ENCODE data around the gene KPNB1.

GRCh38 chr17:47636273-47637030, 13.3 kb upstream of the KPNB1 start:
- TF ChIP-seq L3MBTL2 (conservative IDR thresholded peaks at IDR 0.05) (no peak), TARDBP (IDR thresholded peaks at IDR 0.05) (no peak), ELF4 (IDR thresholded peaks at IDR 0.05) (no peak), FOXK2 (IDR thresholded peaks at IDR 0.05) (no peak), FOXM1 (IDR thresholded peaks at IDR 0.05; ENCODE audit: borderline replicate concordance) (no peak), NFRKB (IDR thresholded peaks at IDR 0.05) (no peak), BHLHE40 (IDR thresholded peaks at IDR 0.05; ENCODE audit: borderline replicate concordance) (no peak)
